ENCODE measurements around the gene TATDN3. TPM values are rescaled to one million over a fixed set of nuclear protein-coding genes. Genes with fewer than 3 reads are reported as not detected.

TATDN3 gene
- total and polyA plus RNA-seq, 9 of the 15 experiments (the other 6 are each of a cell fraction or from before 2014, with no cell fraction given) = 18.3 to 79.9 (median 28.2) TPM

DNA sequence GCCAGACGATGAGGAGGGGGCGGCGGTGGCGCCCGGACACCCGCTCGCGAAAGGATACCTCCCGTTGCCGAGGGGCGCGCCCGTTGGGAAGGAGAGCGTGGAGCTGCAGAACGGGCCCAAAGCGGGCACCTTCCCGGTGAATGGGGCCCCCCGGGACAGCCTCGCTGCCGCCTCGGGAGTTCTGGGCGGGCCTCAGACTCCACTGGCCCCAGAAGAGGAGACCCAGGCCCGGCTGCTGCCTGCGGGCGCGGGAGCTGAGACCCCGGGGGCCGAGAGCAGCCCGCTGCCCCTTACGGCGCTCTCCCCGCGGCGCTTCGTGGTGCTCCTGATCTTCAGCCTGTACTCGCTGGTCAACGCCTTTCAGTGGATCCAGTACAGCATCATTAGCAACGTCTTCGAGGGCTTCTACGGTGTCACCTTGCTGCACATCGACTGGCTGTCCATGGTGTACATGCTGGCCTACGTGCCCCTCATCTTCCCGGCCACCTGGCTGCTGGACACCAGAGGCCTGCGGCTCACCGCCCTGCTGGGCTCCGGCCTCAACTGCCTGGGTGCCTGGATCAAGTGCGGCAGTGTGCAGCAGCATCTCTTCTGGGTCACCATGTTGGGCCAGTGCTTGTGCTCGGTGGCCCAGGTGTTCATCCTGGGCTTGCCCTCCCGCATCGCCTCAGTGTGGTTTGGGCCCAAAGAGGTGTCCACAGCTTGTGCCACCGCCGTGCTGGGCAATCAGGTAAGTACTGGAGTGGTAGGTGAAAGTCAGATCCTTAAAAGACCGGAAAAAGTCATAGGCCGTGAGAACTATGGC lies 67.0 kb downstream of the TATDN3 start (continued):
- TF ChIP-seq IFI16 (CRISPR knock-in tag; IDR thresholded peaks at IDR 0.05) (no peak), LCOR (CRISPR knock-in tag; IDR thresholded peaks at IDR 0.05) (no peak), ZNF124 (CRISPR knock-in tag; IDR thresholded peaks at IDR 0.05) (0 out of 2 replicates have a peak, but pooled peaks have one; percentile 26), MAZ (CRISPR knock-in tag; conservative IDR thresholded peaks at IDR 0.05 in 1 of 2, IDR thresholded peaks at IDR 0.05 in 1 of 2) (no peak; a peak in 1 of 4 replicates), KDM2B (CRISPR knock-in tag; IDR thresholded peaks at IDR 0.05) (no peak), XRCC5 (IDR thresholded peaks at IDR 0.05; ENCODE audit: low read depth, low read length) (no peak), ZNF766 (CRISPR knock-in tag; conservative IDR thresholded peaks at IDR 0.05) (no peak; the same call in 1 of the 2 replicates), ESRRB (CRISPR knock-in tag; IDR thresholded peaks at IDR 0.05; ENCODE audit: borderline replicate concordance) (no peak), SIN3A (IDR thresholded peaks at IDR 0.05; ENCODE audit: borderline replicate concordance in 2 of 2, control insufficient read depth in 1 of 2, low read depth in 2 of 2, low read length in 2 of 2) (no peak), NFE2L1 (tag; IDR thresholded peaks at IDR 0.05; ENCODE audit: borderline replicate concordance, low read depth) (no peak), ZHX1 (conservative IDR thresholded peaks at IDR 0.05; ENCODE audit: low read length) (no peak), SPI1 (IDR thresholded peaks at IDR 0.05; ENCODE audit: borderline replicate concordance, low read depth, low read length) (no peak), POLR2AphosphoS2 (IDR thresholded peaks at IDR 0.05; ENCODE audit: low read length) (no peak), HIVEP1 (CRISPR knock-in tag; IDR thresholded peaks at IDR 0.05) (no peak), PRPF4 (IDR thresholded peaks at IDR 0.05; ENCODE audit: insufficient read depth, low read depth, low read length, poor library complexity, severe bottlenecking) (no peak), PURB (CRISPR knock-in tag; IDR thresholded peaks at IDR 0.05; ENCODE audit: low read depth) (no peak), PHTF2 (CRISPR knock-in tag; IDR thresholded peaks at IDR 0.05) (no peak)
- TF ChIP-seq, protein P1, sequence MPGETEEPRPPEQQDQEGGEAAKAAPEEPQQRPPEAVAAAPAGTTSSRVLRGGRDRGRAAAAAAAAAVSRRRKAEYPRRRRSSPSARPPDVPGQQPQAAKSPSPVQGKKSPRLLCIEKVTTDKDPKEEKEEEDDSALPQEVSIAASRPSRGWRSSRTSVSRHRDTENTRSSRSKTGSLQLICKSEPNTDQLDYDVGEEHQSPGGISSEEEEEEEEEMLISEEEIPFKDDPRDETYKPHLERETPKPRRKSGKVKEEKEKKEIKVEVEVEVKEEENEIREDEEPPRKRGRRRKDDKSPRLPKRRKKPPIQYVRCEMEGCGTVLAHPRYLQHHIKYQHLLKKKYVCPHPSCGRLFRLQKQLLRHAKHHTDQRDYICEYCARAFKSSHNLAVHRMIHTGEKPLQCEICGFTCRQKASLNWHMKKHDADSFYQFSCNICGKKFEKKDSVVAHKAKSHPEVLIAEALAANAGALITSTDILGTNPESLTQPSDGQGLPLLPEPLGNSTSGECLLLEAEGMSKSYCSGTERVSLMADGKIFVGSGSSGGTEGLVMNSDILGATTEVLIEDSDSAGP (CRISPR knock-in tag; IDR thresholded peaks at IDR 0.05) = no peak
- TF ChIP-seq, protein P2, sequence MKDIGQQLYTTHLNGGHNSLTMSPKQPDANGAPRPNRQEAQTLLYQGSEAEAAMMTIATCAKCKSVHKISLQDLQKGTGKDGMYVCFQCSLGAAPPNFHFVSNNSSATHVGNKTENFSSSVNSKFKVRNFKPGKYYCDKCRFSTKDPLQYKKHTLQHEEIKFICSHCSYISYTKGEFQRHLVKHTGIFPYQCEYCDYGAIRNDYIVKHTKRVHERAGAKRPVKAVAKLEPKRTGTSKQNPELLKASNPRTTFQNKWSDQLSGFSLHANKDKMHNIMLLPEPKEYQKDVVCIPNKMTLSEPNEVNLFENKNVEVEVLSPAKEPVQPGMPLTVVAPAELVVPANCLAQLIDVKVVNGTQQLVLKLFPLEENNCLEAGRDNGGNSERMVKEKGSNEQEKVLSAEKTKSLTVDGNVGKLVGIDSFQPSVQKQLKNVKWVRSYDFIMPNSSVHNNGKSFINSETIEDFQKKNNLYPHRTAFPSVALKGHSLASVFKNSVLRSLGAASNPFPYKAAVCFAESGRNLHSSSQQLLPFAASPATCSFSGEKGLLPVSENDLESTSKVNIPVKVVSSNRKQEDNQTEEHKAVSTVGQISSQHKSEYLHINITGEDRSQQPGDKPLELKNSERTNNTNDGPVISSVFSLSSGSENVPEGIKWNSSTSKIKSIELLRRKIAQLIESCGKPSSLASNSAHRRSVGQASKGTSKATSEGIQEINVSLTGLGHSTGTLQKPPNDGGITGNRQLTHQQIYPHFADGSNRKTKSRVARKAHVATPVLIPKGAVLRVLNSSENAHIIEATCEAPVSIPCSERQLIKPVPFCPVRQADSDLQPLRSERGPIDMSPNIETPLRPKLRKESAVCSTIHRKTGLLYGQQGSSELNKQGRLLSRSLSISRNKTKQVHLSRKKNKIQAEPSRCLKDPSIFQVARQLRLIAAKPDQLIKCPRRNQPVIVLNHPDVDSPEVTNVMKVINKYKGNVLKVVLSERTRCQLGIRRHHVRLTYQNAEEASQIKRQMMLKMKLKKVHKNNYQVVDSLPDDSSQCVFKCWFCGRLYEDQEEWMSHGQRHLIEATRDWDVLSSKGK (CRISPR knock-in tag; IDR thresholded peaks at IDR 0.05) = no peak
